HG03460 (cell line): Measurements from ENCODE around the gene GGTLC3.
"Not testable (repeated sequence)": the region's sequence is repeated elsewhere in the genome, so short reads cannot be mapped to it uniquely, and the experiment has no call there.

Source experiments
- ATAC-seq: cut with Tn5 transposase; IDR thresholded peaks from one replicate; pipeline ENCODE4 v1.9.1; 2021; ENCODE audit not compliant: unreplicated experiment

The GGTLC3 gene

GRCh38 chr22:18522762-18523161 is 4.8 kb upstream of the GGTLC3 start:
- not testable (repeated sequence) for ATAC-seq

- not testable (repeated sequence) for ATAC-seq
These were observed 4.5 kb downstream of the GGTLC3 start for GRCh38 chr22:18513454-18513853.

GRCh38 chr22:18512378-18512777 is 5.6 kb downstream of the GGTLC3 start:
- not testable (repeated sequence) for ATAC-seq

- ATAC-seq = not testable (repeated sequence)
These were observed 6.6 kb downstream of the GGTLC3 start for GRCh38 chr22:18511327-18511726.

GRCh38 chr22:18496227-18496626 is 21.7 kb downstream of the GGTLC3 start:
- not testable (repeated sequence) for ATAC-seq
